GM18951 (cell line): ENCODE data around the gene FSTL5.
"Not testable (repeated sequence)": the region's sequence is repeated elsewhere in the genome, so short reads cannot be mapped to it uniquely, and the experiment has no call there.

ENCODE experiments used
- POLR2A ChIP-seq: IDR thresholded peaks from 4 replicates; pipeline ENCODE4 v1.6.1; 2011; ENCODE audit warnings: mild to moderate bottlenecking; ENCODE audit not compliant: insufficient read length, insufficient read depth; ENCODE audit errors: extremely low read depth
- in situ Hi-C: fragments of 300-500 bp; cut with MboI; formaldehyde crosslinking; loops from one replicate; pipeline ENCODE4 v1.12.0; 2022; ENCODE audit warnings: low sequenced_read_pairs, mixed read lengths, inconsistent platforms; ENCODE audit not compliant: unreplicated experiment

Gene FSTL5

GRCh38 chr4:161815841-161816240, 348.0 kb downstream of the FSTL5 start:
- in situ Hi-C loops, result no loop called here
- no peak for TF ChIP-seq POLR2A

GRCh38 chr4:161813889-161814288, 349.9 kb downstream of the FSTL5 start:
- TF ChIP-seq POLR2A, result no peak
- in situ Hi-C loops, result no loop called here

- in situ Hi-C loops, result no loop called here
- TF ChIP-seq POLR2A, result no peak
Observed at GRCh38 chr4:161813389-161813788, 350.4 kb downstream of the FSTL5 start.

GRCh38 chr4:161803171-161803570, 360.6 kb downstream of the FSTL5 start:
- no peak for TF ChIP-seq POLR2A
- in situ Hi-C loops, result no loop called here

- TF ChIP-seq POLR2A, result no peak
- in situ Hi-C loops, result no loop called here
Observed at GRCh38 chr4:161799710-161800109, 364.1 kb downstream of the FSTL5 start.

GRCh38 chr4:161792991-161793390, 370.8 kb downstream of the FSTL5 start:
- in situ Hi-C loops, result no loop called here
- no peak for TF ChIP-seq POLR2A

GRCh38 chr4:161791796-161792556, 371.8 kb downstream of the FSTL5 start:
- TF ChIP-seq POLR2A, result no peak
- in situ Hi-C loops, result no loop called here

GRCh38 chr4:161767116-161767515, 396.7 kb downstream of the FSTL5 start:
- TF ChIP-seq POLR2A, result no peak
- in situ Hi-C loops, result no loop called here

GRCh38 chr4:161762796-161763195, 401.0 kb downstream of the FSTL5 start:
- in situ Hi-C loops, result no loop called here
- TF ChIP-seq POLR2A, result no peak

- in situ Hi-C loops, result no loop called here
- no peak for TF ChIP-seq POLR2A
Observed at GRCh38 chr4:161760008-161760407, 403.8 kb downstream of the FSTL5 start.

- in situ Hi-C loops, result not testable (repeated sequence)
Observed at GRCh38 chr4:161758412-161758811, 405.4 kb downstream of the FSTL5 start.

- no peak for TF ChIP-seq POLR2A
- in situ Hi-C loops, result no loop called here
Observed at GRCh38 chr4:161728929-161729328, 434.9 kb downstream of the FSTL5 start.

GRCh38 chr4:161721947-161722346, 441.9 kb downstream of the FSTL5 start:
- TF ChIP-seq POLR2A, result no peak
- in situ Hi-C loops, result no loop called here

GRCh38 chr4:161717084-161717483, 446.7 kb downstream of the FSTL5 start:
- in situ Hi-C loops, result no loop called here
- TF ChIP-seq POLR2A, result no peak

- in situ Hi-C loops, result no loop called here
- no peak for TF ChIP-seq POLR2A
Observed at GRCh38 chr4:161714931-161715330, 448.9 kb downstream of the FSTL5 start.
